Transverse colon (tissue), 4 donors: Measurements from ENCODE around the gene SPRY2. TPM values are rescaled to one million over a fixed set of nuclear protein-coding genes. Genes with fewer than 3 reads are reported as not detected.

ENCODE experiments used
- DNase-seq: peaks from one replicate; pipeline ENCODE4 v3.0.0-alpha.2; 2019
- H3K27ac ChIP-seq, 4 donors: fragments of 200-600 bp; sonication (generic); 2 replicates each; pipeline ENCODE4 v1.5.1; 2016 to 2018; ENCODE audit warnings: inconsistent platforms in 4 of 4
- H3K27me3 ChIP-seq: fragments of 200-600 bp; sonication (generic); 2 replicates; pipeline ENCODE4 v1.5.1; 2017; ENCODE audit warnings: inconsistent platforms
- H3K36me3 ChIP-seq, 4 donors: fragments of 200-600 bp; sonication (generic); 2 replicates each; pipeline ENCODE4 v1.5.1; 2017 to 2019; ENCODE audit warnings: inconsistent platforms in 4 of 4
- H3K4me1 ChIP-seq, 4 donors: fragments of 200-600 bp; sonication (generic); 2 replicates each; pipeline ENCODE4 v1.5.1; 2017 to 2020; ENCODE audit warnings: inconsistent platforms in 4 of 4
- H3K4me3 ChIP-seq, 4 donors: fragments of 200-600 bp; sonication (generic); 1 replicate in 1 of 4; 2 replicates in 3 of 4; pipeline versions ENCODE4 v1.5.1 to v1.6.1; 2017 to 2019; ENCODE audit warnings: inconsistent platforms in 4 of 4
- H3K9me3 ChIP-seq, 2 donors: fragments of 200-600 bp; sonication (generic); 2 replicates each; pipeline ENCODE4 v1.5.1; 2017 to 2019; ENCODE audit warnings: inconsistent platforms in 2 of 2
- CTCF ChIP-seq, 5 experiments: fragments of 200-600 bp in 3 of 5; fragments of 450-650 bp in 2 of 5; sonication (generic) in 3 of 5; IDR thresholded peaks; 1 replicate in 2 of 5; 2 replicates in 3 of 5; pipeline ENCODE4 v1.5.1; 2016 to 2017; ENCODE audit warnings: antibody characterized with exemption in 5 of 5, inconsistent platforms in 3 of 5, mild to moderate bottlenecking in 2 of 5, moderate library complexity in 1 of 5
- EP300 ChIP-seq: sonication (generic); formaldehyde crosslinking; IDR thresholded peaks from one replicate; pipeline ENCODE4 v1.6.1; 2017; ENCODE audit warnings: antibody characterized with exemption, low read depth
- POLR2A ChIP-seq: fragments of 450-650 bp; IDR thresholded peaks from one replicate; pipeline ENCODE4 v1.6.1; 2016; ENCODE audit warnings: antibody characterized with exemption, mild to moderate bottlenecking, moderate library complexity
- POLR2AphosphoS5 ChIP-seq, 3 donors: sonication (generic); formaldehyde crosslinking; IDR thresholded peaks; one replicate each; pipeline ENCODE4 v1.6.1; 2016; ENCODE audit warnings: antibody characterized with exemption in 3 of 3
- WGBS, 2 donors: methylation state at CpG; one replicate each; pipeline ENCODE4 v1.1.5; 2018; ENCODE audit warnings: low coverage in 1 of 2; 5-methylcytosine and 5-hydroxymethylcytosine counted together
- in situ Hi-C, 4 donors: fragments of 200-750 bp; cut with MboI; loops; one replicate each; pipeline versions ENCODE4 v1.15.0 to v1.15.1; 2017; ENCODE audit warnings: low sequenced_read_pairs in 3 of 4, low pct_ligation_motif_present in 1 of 4, low pct_unique_long_range_greater_than_20kb in 1 of 4
- intact Hi-C: fragments of 100-400 bp; cut with DNase I; formaldehyde crosslinking; loops from one replicate; pipeline ENCODE4 v1.15.1; 2023; ENCODE audit warnings: low total_unique reads
- small RNA-seq, 4 donors: library from RNA; depleted of rRNA; stranded (forward); fragments of <200 nt; gene quantifications; one replicate each; pipeline ENCODE3, GENCODE V24; 2016
- total RNA-seq, 4 donors: library from RNA; depleted of rRNA; stranded (reverse); fragments of >200 nt; gene quantifications; one replicate each; pipeline ENCODE4 v1.1.0, GENCODE V29; 2016

SPRY2 gene
- total RNA-seq, 4 donors from 2014 or later = 21.1 to 52.1 (median 36.6) TPM

GRCh38 chr13:80297094-80297493 is 43.8 kb downstream of the SPRY2 start:
- Histone ChIP-seq H3K4me1 (peaks cover 0 to 4% (median 0%) of the 10 kb centered on the region in 4 donors), H3K27ac (no peak overlapping the region), H3K9me3 (no peaks in the 10 kb centered on the region), H3K4me3 (no peak overlapping the region), H3K36me3 (no peaks in the 10 kb centered on the region), H3K27me3 (no peaks in the 10 kb centered on the region)
- intact Hi-C loops = no loop called here
- no peak for DNase-seq
- TF ChIP-seq EP300 = no peak
- TF ChIP-seq POLR2A = no peak
- no peak for TF ChIP-seq CTCF (IDR thresholded peaks at IDR 0.05)
- no peak for TF ChIP-seq POLR2AphosphoS5 (IDR thresholded peaks at IDR 0.05)
- in situ Hi-C loops = no loop called here

GRCh38 chr13:80296638-80297037 is 44.3 kb downstream of the SPRY2 start:
- WGBS, 2 donors = 88 to 89% methylated on average over 7 of the region's 7 CpGs
- in situ Hi-C loops = no loop called here

GRCh38 chr13:80290591-80290990 is 50.3 kb downstream of the SPRY2 start:
- Histone ChIP-seq H3K27ac (no peak overlapping the region), H3K36me3 (no peaks in the 10 kb centered on the region), H3K27me3 (no peaks in the 10 kb centered on the region), H3K4me1 (no peaks in the 10 kb centered on the region), H3K9me3 (no peaks in the 10 kb centered on the region), H3K4me3 (no peak overlapping the region)
- intact Hi-C loops = no loop called here
- 45 to 73% methylated on average over 1 of the region's 1 CpG for WGBS, 2 donors
- TF ChIP-seq CTCF (IDR thresholded peaks at IDR 0.05) = no peak
- no peak for TF ChIP-seq POLR2A
- TF ChIP-seq POLR2AphosphoS5 (IDR thresholded peaks at IDR 0.05) = no peak
- TF ChIP-seq EP300 = no peak
- DNase-seq = no peak
- in situ Hi-C loops = no loop called here

More at GRCh38 chr13:80296638-80297037, 44.3 kb downstream of the SPRY2 start:
- DNase-seq = no peak
- Histone ChIP-seq H3K4me1 (peaks cover 0 to 4% (median 0%) of the 10 kb centered on the region in 4 donors), H3K9me3 (no peaks in the 10 kb centered on the region), H3K36me3 (no peaks in the 10 kb centered on the region), H3K4me3 (no peak overlapping the region), H3K27ac (no peak overlapping the region), H3K27me3 (no peaks in the 10 kb centered on the region)
- intact Hi-C loops = no loop called here
- TF ChIP-seq CTCF (IDR thresholded peaks at IDR 0.05) = no peak
- TF ChIP-seq POLR2A = no peak
- TF ChIP-seq EP300 = no peak
- TF ChIP-seq POLR2AphosphoS5 (IDR thresholded peaks at IDR 0.05) = no peak

Small RNA genes within 50 kb of the gene (small RNA-seq; reads per million reads assigned to genes)
- gene RNU6-61P = 0 reads per million in 4 donors
